Lower leg skin (tissue), 3 donors: ENCODE results near the gene CHTF18.

Source experiments
- POLR2A ChIP-seq, 2 donors: fragments of 450-650 bp; IDR thresholded peaks; one replicate each; pipeline ENCODE4 v1.6.1; 2016 to 2017; ENCODE audit warnings: antibody characterized with exemption in 2 of 2, mild to moderate bottlenecking in 1 of 2, moderate library complexity in 1 of 2
- TF ChIP-seq, protein P1 (sequence below), 3 donors: fragments of 450-650 bp; IDR thresholded peaks; one replicate each; pipeline ENCODE4 v1.5.1; 2016; ENCODE audit warnings: antibody characterized with exemption in 3 of 3, mild to moderate bottlenecking in 3 of 3, moderate library complexity in 2 of 3

GRCh38 chr16:768428-768827 is 20.0 kb upstream of the CHTF18 start:
- TF ChIP-seq, protein P1, sequence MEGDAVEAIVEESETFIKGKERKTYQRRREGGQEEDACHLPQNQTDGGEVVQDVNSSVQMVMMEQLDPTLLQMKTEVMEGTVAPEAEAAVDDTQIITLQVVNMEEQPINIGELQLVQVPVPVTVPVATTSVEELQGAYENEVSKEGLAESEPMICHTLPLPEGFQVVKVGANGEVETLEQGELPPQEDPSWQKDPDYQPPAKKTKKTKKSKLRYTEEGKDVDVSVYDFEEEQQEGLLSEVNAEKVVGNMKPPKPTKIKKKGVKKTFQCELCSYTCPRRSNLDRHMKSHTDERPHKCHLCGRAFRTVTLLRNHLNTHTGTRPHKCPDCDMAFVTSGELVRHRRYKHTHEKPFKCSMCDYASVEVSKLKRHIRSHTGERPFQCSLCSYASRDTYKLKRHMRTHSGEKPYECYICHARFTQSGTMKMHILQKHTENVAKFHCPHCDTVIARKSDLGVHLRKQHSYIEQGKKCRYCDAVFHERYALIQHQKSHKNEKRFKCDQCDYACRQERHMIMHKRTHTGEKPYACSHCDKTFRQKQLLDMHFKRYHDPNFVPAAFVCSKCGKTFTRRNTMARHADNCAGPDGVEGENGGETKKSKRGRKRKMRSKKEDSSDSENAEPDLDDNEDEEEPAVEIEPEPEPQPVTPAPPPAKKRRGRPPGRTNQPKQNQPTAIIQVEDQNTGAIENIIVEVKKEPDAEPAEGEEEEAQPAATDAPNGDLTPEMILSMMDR (IDR thresholded peaks at IDR 0.05) = no peak
- no peak for TF ChIP-seq POLR2A (IDR thresholded peaks at IDR 0.05)
